K562 (cell line): ENCODE measurements around the gene POLR3C. TPM values are rescaled to one million over a fixed set of nuclear protein-coding genes. Genes with fewer than 3 reads are reported as not detected.

Experiments
- EHMT2 ChIP-seq: fragments of 450-650 bp; IDR thresholded peaks from 2 replicates; pipeline ENCODE4 v1.6.1; 2018; ENCODE audit warnings: antibody characterized with exemption
- HDAC8 ChIP-seq: fragments of 450-650 bp; IDR thresholded peaks from 2 replicates; pipeline ENCODE4 v1.6.1; 2016; ENCODE audit warnings: mild to moderate bottlenecking, missing genetic modification characterization, moderate library complexity, missing compliant biosample characterization
- MAFK ChIP-seq: IDR thresholded peaks from 2 replicates; pipeline ENCODE4 v1.6.1; 2011; ENCODE audit warnings: low read length, improper control_type of control experiment
- MCM3 ChIP-seq: fragments of 450-650 bp; IDR thresholded peaks from 2 replicates; pipeline ENCODE4 v1.6.1; 2016
- POU5F1 ChIP-seq: fragments of 150-350 bp; IDR thresholded peaks from 2 replicates; pipeline ENCODE4 v1.6.1; 2014; ENCODE audit warnings: borderline replicate concordance, low read length, low read depth, mild to moderate bottlenecking; ENCODE audit not compliant: partially characterized antibody
- PTBP1 ChIP-seq: fragments of 200-400 bp; formaldehyde crosslinking; IDR thresholded peaks from 2 replicates; pipeline ENCODE4 v1.6.1; 2017; ENCODE audit warnings: low read depth, low read length
- RBFOX2 ChIP-seq: fragments of 200-400 bp; formaldehyde crosslinking; IDR thresholded peaks from 2 replicates; pipeline ENCODE4 v1.6.1; 2017; ENCODE audit warnings: low read depth, mild to moderate bottlenecking, low read length, moderate library complexity
- RBM22 ChIP-seq: fragments of 200-400 bp; formaldehyde crosslinking; IDR thresholded peaks from 2 replicates; pipeline ENCODE4 v1.6.1; 2018; ENCODE audit warnings: low read length, low read depth; ENCODE audit not compliant: poor library complexity, severe bottlenecking
- RBM39 ChIP-seq: fragments of 200-400 bp; formaldehyde crosslinking; optimal IDR thresholded peaks from 2 replicates; pipeline ENCODE3; 2018; ENCODE audit warnings: low read depth, low read length
- SOX6 ChIP-seq: fragments of 450-650 bp; IDR thresholded peaks from 2 replicates; pipeline ENCODE4 v1.6.1; 2014; ENCODE audit warnings: mild to moderate bottlenecking
- STAT5B ChIP-seq: fragments of 250-450 bp; sonication (Bioruptor Pico); IDR thresholded peaks from 2 replicates; pipeline ENCODE4 v1.8.0; 2021; ENCODE audit warnings: mild to moderate bottlenecking, inconsistent platforms
- TCFL5 ChIP-seq: fragments of 250-450 bp; sonication (Bioruptor Pico); conservative IDR thresholded peaks from 2 replicates; pipeline ENCODE4 v1.6.1; 2021; ENCODE audit warnings: mild to moderate bottlenecking, moderate library complexity, matching md5 sums
- TEAD2 ChIP-seq: fragments of 450-650 bp; IDR thresholded peaks from 2 replicates; pipeline ENCODE4 v1.6.1; 2016; ENCODE audit warnings: missing genetic modification characterization, control low read depth, missing compliant biosample characterization
- U2AF1 ChIP-seq: fragments of 200-400 bp; formaldehyde crosslinking; optimal IDR thresholded peaks from 2 replicates; pipeline ENCODE3; 2017; ENCODE audit warnings: mild to moderate bottlenecking, low read depth, low read length, moderate library complexity
- WHSC1 ChIP-seq: IDR thresholded peaks from one replicate; pipeline ENCODE4 v1.6.1; 2012; ENCODE audit warnings: low read length, control low read depth, inconsistent platforms
- ZBTB7A ChIP-seq: IDR thresholded peaks from 2 replicates; pipeline ENCODE4 v1.6.1; 2011; ENCODE audit warnings: low read depth, mild to moderate bottlenecking, low read length, moderate library complexity, borderline replicate concordance; ENCODE audit not compliant: control insufficient read depth
- ZNF253 ChIP-seq: fragments of 250-450 bp; sonication (Bioruptor Pico); conservative IDR thresholded peaks from 2 replicates; pipeline ENCODE4 v1.6.1; 2021; ENCODE audit warnings: mild to moderate bottlenecking
- ZNF436 ChIP-seq: fragments of 250-450, 450-650 bp; sonication (Bioruptor Pico); formaldehyde crosslinking; IDR thresholded peaks from 2 replicates; pipeline ENCODE4 v1.7.0; 2020; ENCODE audit warnings: mild to moderate bottlenecking
- polyA plus RNA-seq, 8 experiments: library from polyadenylated mRNA; depleted of rRNA in 4 of 8; stranded (reverse) in 5 of 8; unstranded in 3 of 8; fragments of >200 nt; fragmentation: Nextera tagmentation in 2 of 8; fragmentation: Illumina TruSeq in 1 of 8; extraction: Ambion mirVana in 2 of 8; extraction: Trizol in 1 of 8; gene quantifications; 2 replicates each; pipeline versions ENCODE4 v1.2.1 to v1.2.3, GENCODE V29; 2011 to 2014; ENCODE audit warnings: inconsistent platforms in 1 of 8, missing spikeins in 1 of 8
- total RNA-seq, 7 experiments: library from RNA; depleted of rRNA in 6 of 7; stranded (reverse); fragments of >200 nt in 6 of 7; fragmentation: Illumina TruSeq in 2 of 7; extraction: Trizol in 2 of 7; gene quantifications; 2 replicates each; pipeline versions ENCODE4 v1.2.1 to v1.2.3, GENCODE V29; 2011 to 2021; ENCODE audit warnings: low replicate concordance in 1 of 7
- TF ChIP-seq, protein P1 (sequence below): sonication (generic); formaldehyde crosslinking; IDR thresholded peaks from 2 replicates; pipeline ENCODE4 v1.8.1; 2023; ENCODE audit warnings: mild to moderate bottlenecking, missing genetic modification reagents
- TF ChIP-seq, protein P2 (sequence below): sonication (generic); formaldehyde crosslinking; IDR thresholded peaks from 2 replicates; pipeline ENCODE4 v1.8.0; 2023; ENCODE audit warnings: mild to moderate bottlenecking, missing genetic modification reagents
- TF ChIP-seq, protein P3 (sequence below): fragments of 450-650 bp; conservative IDR thresholded peaks from 2 replicates; pipeline ENCODE4 v1.6.1; 2016; ENCODE audit warnings: missing genetic modification characterization, low read depth, mild to moderate bottlenecking, control low read depth, missing compliant biosample characterization
- TF ChIP-seq, protein P4 (sequence below): fragments of 250-450 bp; sonication (Bioruptor Pico); IDR thresholded peaks from 2 replicates; pipeline ENCODE4 v1.9.0; 2021; ENCODE audit warnings: mild to moderate bottlenecking
- TF ChIP-seq, protein P5 (sequence below): sonication (generic); formaldehyde crosslinking; IDR thresholded peaks from 2 replicates; pipeline ENCODE4 v1.8.0; 2022; ENCODE audit warnings: mild to moderate bottlenecking, low read depth, missing genetic modification reagents

The POLR3C gene
- total and polyA plus RNA-seq, 9 of the 15 experiments (the other 6 are each of a cell fraction or from before 2014, with no cell fraction given) = 19.7 to 64.1 (median 45.2) TPM

DNA sequence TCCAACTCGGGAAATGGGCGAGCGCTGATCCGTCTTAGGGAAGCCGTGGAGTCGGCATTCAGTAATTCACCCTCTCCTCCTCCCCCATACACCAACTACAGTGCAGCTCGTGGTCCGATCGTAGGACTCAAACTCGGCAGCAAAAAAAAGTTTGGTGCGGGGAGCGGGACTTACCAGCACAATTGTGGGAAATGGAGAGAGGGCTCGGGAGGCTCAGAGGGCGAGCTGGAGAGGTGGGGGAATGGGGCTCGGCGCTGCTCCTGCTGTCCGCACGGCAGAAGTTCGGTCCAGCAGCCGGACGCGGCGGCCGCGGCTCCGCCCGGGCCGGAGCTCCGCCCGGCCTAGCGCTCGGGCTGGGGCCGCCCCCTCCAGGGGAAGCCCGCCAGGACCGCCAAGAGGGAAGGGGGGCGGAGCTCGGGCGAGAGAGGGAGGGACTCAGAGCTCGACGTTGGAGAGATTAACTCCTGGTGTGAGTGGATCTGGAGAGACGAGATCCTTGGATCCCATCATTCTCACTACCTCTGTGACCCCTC is 35.6 kb downstream of the POLR3C start (continued):
- TF ChIP-seq ZNF253 (CRISPR knock-in tag) (no peak), MAFK (no peak), POU5F1 (no peak), WHSC1 (no peak), U2AF1 (no peak), RBFOX2 (peak; percentile 78), RBM22 (no peak), TCFL5 (CRISPR knock-in tag) (no peak), MCM3 (no peak), HDAC8 (tag) (no peak), SOX6 (0 out of 2 replicates have a peak, but pooled peaks have one; percentile 13), PTBP1 (no peak), ZBTB7A (peak; percentile 46; the same call in 1 of the 2 replicates), TEAD2 (tag) (no peak), EHMT2 (no peak), STAT5B (CRISPR knock-in tag) (no peak), RBM39 (no peak), ZNF436 (no peak)
- TF ChIP-seq, protein P1, sequence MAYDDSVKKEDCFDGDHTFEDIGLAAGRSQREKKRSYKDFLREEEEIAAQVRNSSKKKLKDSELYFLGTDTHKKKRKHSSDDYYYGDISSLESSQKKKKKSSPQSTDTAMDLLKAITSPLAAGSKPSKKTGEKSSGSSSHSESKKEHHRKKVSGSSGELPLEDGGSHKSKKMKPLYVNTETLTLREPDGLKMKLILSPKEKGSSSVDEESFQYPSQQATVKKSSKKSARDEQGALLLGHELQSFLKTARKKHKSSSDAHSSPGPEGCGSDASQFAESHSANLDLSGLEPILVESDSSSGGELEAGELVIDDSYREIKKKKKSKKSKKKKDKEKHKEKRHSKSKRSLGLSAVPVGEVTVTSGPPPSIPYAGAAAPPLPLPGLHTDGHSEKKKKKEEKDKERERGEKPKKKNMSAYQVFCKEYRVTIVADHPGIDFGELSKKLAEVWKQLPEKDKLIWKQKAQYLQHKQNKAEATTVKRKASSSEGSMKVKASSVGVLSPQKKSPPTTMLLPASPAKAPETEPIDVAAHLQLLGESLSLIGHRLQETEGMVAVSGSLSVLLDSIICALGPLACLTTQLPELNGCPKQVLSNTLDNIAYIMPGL = no peak
- TF ChIP-seq, protein P2, sequence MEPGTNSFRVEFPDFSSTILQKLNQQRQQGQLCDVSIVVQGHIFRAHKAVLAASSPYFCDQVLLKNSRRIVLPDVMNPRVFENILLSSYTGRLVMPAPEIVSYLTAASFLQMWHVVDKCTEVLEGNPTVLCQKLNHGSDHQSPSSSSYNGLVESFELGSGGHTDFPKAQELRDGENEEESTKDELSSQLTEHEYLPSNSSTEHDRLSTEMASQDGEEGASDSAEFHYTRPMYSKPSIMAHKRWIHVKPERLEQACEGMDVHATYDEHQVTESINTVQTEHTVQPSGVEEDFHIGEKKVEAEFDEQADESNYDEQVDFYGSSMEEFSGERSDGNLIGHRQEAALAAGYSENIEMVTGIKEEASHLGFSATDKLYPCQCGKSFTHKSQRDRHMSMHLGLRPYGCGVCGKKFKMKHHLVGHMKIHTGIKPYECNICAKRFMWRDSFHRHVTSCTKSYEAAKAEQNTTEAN (CRISPR knock-in tag) = no peak
- TF ChIP-seq, protein P3, sequence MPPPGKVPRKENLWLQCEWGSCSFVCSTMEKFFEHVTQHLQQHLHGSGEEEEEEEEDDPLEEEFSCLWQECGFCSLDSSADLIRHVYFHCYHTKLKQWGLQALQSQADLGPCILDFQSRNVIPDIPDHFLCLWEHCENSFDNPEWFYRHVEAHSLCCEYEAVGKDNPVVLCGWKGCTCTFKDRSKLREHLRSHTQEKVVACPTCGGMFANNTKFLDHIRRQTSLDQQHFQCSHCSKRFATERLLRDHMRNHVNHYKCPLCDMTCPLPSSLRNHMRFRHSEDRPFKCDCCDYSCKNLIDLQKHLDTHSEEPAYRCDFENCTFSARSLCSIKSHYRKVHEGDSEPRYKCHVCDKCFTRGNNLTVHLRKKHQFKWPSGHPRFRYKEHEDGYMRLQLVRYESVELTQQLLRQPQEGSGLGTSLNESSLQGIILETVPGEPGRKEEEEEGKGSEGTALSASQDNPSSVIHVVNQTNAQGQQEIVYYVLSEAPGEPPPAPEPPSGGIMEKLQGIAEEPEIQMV = no peak
- TF ChIP-seq, protein P4, sequence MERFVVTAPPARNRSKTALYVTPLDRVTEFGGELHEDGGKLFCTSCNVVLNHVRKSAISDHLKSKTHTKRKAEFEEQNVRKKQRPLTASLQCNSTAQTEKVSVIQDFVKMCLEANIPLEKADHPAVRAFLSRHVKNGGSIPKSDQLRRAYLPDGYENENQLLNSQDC (CRISPR knock-in tag) = no peak
- TF ChIP-seq, protein P5, sequence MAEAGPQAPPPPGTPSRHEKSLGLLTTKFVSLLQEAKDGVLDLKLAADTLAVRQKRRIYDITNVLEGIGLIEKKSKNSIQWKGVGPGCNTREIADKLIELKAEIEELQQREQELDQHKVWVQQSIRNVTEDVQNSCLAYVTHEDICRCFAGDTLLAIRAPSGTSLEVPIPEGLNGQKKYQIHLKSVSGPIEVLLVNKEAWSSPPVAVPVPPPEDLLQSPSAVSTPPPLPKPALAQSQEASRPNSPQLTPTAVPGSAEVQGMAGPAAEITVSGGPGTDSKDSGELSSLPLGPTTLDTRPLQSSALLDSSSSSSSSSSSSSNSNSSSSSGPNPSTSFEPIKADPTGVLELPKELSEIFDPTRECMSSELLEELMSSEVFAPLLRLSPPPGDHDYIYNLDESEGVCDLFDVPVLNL (CRISPR knock-in tag) = no peak
